ENCODE results near the gene BCR.

- TF ChIP-seq EZH2phosphoT487 (IDR thresholded peaks at IDR 0.05; ENCODE audit: borderline replicate concordance, low read length) (no peak), CTCF (IDR thresholded peaks at IDR 0.05; ENCODE audit: low read depth, low read length, poor library complexity, severe bottlenecking) (peak; percentile 56)
Measured at GRCh38 chr22:23315341-23315917, 135.1 kb downstream of the BCR start.

All from DOHH2 (cell line).